Large intestine (tissue), 3 donors: ENCODE measurements around the gene CACTIN. TPM values are rescaled to one million over a fixed set of nuclear protein-coding genes. Genes with fewer than 3 reads are reported as not detected.
"Not testable (repeated sequence)": the region's sequence is repeated elsewhere in the genome, so short reads cannot be mapped to it uniquely, and the experiment has no call there.

ENCODE experiments used
- DNase-seq, 2 donors: peaks; one replicate each; pipeline versions ENCODE4 v3.0.0 to v3.0.0-alpha.2; 2013
- H3K27ac ChIP-seq: one replicate; pipeline ENCODE4 v1.5.1; 2013; ENCODE audit warnings: low read length
- H3K27me3 ChIP-seq: 2 replicates; pipeline ENCODE4 v1.6.1; 2013; ENCODE audit warnings: low read length; ENCODE audit not compliant: control insufficient read depth, insufficient read depth
- H3K36me3 ChIP-seq: 2 replicates; pipeline ENCODE4 v1.6.1; 2013; ENCODE audit warnings: low read length; ENCODE audit not compliant: control insufficient read depth, insufficient read depth
- H3K4me1 ChIP-seq: one replicate; pipeline ENCODE4 v1.6.1; 2013; ENCODE audit warnings: low read length; ENCODE audit not compliant: control insufficient read depth, insufficient read depth
- H3K4me3 ChIP-seq: one replicate; pipeline ENCODE4 v1.5.1; 2013; ENCODE audit warnings: low read length
- H3K9me3 ChIP-seq: one replicate; pipeline ENCODE4 v1.6.1; 2013; ENCODE audit warnings: mild to moderate bottlenecking, low read depth, low read length, moderate library complexity; ENCODE audit not compliant: control insufficient read depth
- WGBS: methylation state at CpG from one replicate; pipeline ENCODE4 v1.1.5; 2013; ENCODE audit warnings: low lambda C conversion rate; ENCODE audit not compliant: insufficient coverage; 5-methylcytosine and 5-hydroxymethylcytosine counted together
- polyA plus RNA-seq: library from polyadenylated mRNA; unstranded; fragments of 120-200 nt; gene quantifications from one replicate; pipeline ENCODE4 v1.2.1, GENCODE V29; 2013

Gene CACTIN
- polyA plus RNA-seq, 1 donor: 17.5 TPM

- no CpG with 5 or more reads among the region's 23 CpGs for WGBS
- DNase-seq: no peak
- H3K9me3 ChIP-seq: no peaks in the 10 kb centered on the region
- H3K36me3 ChIP-seq: peaks cover 46% of the 10 kb centered on the region
- no peaks in the 10 kb centered on the region for H3K4me1 ChIP-seq
- H3K4me3 ChIP-seq: no peak overlapping the region
- no peak overlapping the region for H3K27ac ChIP-seq
- H3K27me3 ChIP-seq: no peaks in the 10 kb centered on the region
These were observed 11.0 kb upstream of the CACTIN start for GRCh38 chr19:3637621-3638020.

- Histone ChIP-seq H3K4me3 (no peak overlapping the region), H3K27me3 (no peaks in the 10 kb centered on the region), H3K36me3 (peaks cover 48% of the 10 kb centered on the region), H3K9me3 (no peaks in the 10 kb centered on the region), H3K27ac (no peak overlapping the region), H3K4me1 (no peaks in the 10 kb centered on the region)
- no peak for DNase-seq
- WGBS: no CpG with 5 or more reads among the region's 20 CpGs
These were observed 10.4 kb upstream of the CACTIN start for GRCh38 chr19:3636962-3637361.

- no peak overlapping the region for H3K4me3 ChIP-seq
- no peaks in the 10 kb centered on the region for H3K9me3 ChIP-seq
- WGBS: no CpG with 5 or more reads among the region's 20 CpGs
- no peaks in the 10 kb centered on the region for H3K4me1 ChIP-seq
- no peaks in the 10 kb centered on the region for H3K27me3 ChIP-seq
- DNase-seq: no peak
- H3K27ac ChIP-seq: no peak overlapping the region
- H3K36me3 ChIP-seq: peaks cover 48% of the 10 kb centered on the region
These were observed 9.9 kb upstream of the CACTIN start for GRCh38 chr19:3636506-3636905.

GRCh38 chr19:3634496-3635045 is 8.0 kb upstream of the CACTIN start:
- Histone ChIP-seq H3K27me3 (no peaks in the 10 kb centered on the region), H3K9me3 (no peaks in the 10 kb centered on the region), H3K36me3 (peaks cover 39% of the 10 kb centered on the region)

GRCh38 chr19:3633559-3633988 is 7.0 kb upstream of the CACTIN start:
- H3K27me3 ChIP-seq: no peaks in the 10 kb centered on the region
- H3K4me1 ChIP-seq: no peaks in the 10 kb centered on the region
- DNase-seq: no peak
- no CpG with 5 or more reads among the region's 22 CpGs for WGBS
- H3K27ac ChIP-seq: no peak overlapping the region
- peaks cover 30% of the 10 kb centered on the region for H3K36me3 ChIP-seq
- no peaks in the 10 kb centered on the region for H3K9me3 ChIP-seq
- H3K4me3 ChIP-seq: no peak overlapping the region

More at GRCh38 chr19:3634496-3635045, 8.0 kb upstream of the CACTIN start:
- no peak overlapping the region for H3K27ac ChIP-seq
- no peak overlapping the region for H3K4me3 ChIP-seq
- no peak for DNase-seq
- H3K4me1 ChIP-seq: no peaks in the 10 kb centered on the region
- WGBS: no CpG with 5 or more reads among the region's 19 CpGs

- Histone ChIP-seq H3K36me3 (peaks cover 25% of the 10 kb centered on the region), H3K27ac (no peak overlapping the region), H3K4me3 (no peak overlapping the region), H3K27me3 (no peaks in the 10 kb centered on the region), H3K9me3 (no peaks in the 10 kb centered on the region), H3K4me1 (no peaks in the 10 kb centered on the region)
- 60% methylated on average over 4 of the region's 50 CpGs for WGBS
- DNase-seq: no peak
These were observed 6.4 kb upstream of the CACTIN start for GRCh38 chr19:3632739-3633558.

- no CpG with 5 or more reads among the region's 16 CpGs for WGBS
- H3K36me3 ChIP-seq: peaks cover 20% of the 10 kb centered on the region
- H3K4me3 ChIP-seq: no peak overlapping the region
- no peaks in the 10 kb centered on the region for H3K27me3 ChIP-seq
- no peak for DNase-seq
- H3K27ac ChIP-seq: no peak overlapping the region
- H3K4me1 ChIP-seq: peaks cover 3% of the 10 kb centered on the region
- no peaks in the 10 kb centered on the region for H3K9me3 ChIP-seq
These were observed 5.5 kb upstream of the CACTIN start for GRCh38 chr19:3632098-3632497.

- Histone ChIP-seq H3K27me3 (no peaks in the 10 kb centered on the region), H3K9me3 (no peaks in the 10 kb centered on the region), H3K36me3 (peaks cover 14% of the 10 kb centered on the region), H3K4me1 (peaks cover 3% of the 10 kb centered on the region), H3K4me3 (no peak overlapping the region), H3K27ac (no peak overlapping the region)
- no peak for DNase-seq
- WGBS: no CpG with 5 or more reads among the region's 43 CpGs
These were observed 4.7 kb upstream of the CACTIN start for GRCh38 chr19:3631053-3631861.

GRCh38 chr19:3628766-3629165 is 2.2 kb upstream of the CACTIN start:
- H3K4me1 ChIP-seq, H3K9me3 ChIP-seq, H3K27ac ChIP-seq, H3K4me3 ChIP-seq, H3K27me3 ChIP-seq, DNase-seq: not testable (repeated sequence)
- peaks cover 16% of the 10 kb centered on the region for H3K36me3 ChIP-seq
- WGBS: 80% methylated on average over 1 of the region's 9 CpGs

- no peak for DNase-seq
- peaks cover 9% of the 10 kb centered on the region for H3K4me1 ChIP-seq
- WGBS: no CpG with 5 or more reads among the region's 7 CpGs
- peak overlapping the region; percentile 98 for H3K27ac ChIP-seq
- H3K36me3 ChIP-seq: peaks cover 18% of the 10 kb centered on the region
- no peaks in the 10 kb centered on the region for H3K9me3 ChIP-seq
- H3K4me3 ChIP-seq: no peak overlapping the region
- no peaks in the 10 kb centered on the region for H3K27me3 ChIP-seq
These were observed 747 bp upstream of the CACTIN start for GRCh38 chr19:3627351-3627723.
